Endodermal cell (in vitro differentiated cells): ENCODE results near the gene MYOF. TPM values are rescaled to one million over a fixed set of nuclear protein-coding genes. Genes with fewer than 3 reads are reported as not detected.

Source experiments
- DNase-seq: peaks from one replicate; pipeline ENCODE4 v3.0.0-alpha.2; 2017
- H3K27ac ChIP-seq: 2 replicates; pipeline ENCODE4 v1.5.1; 2013; ENCODE audit warnings: mild to moderate bottlenecking, low read depth, low read length, moderate library complexity
- H3K27me3 ChIP-seq: 2 replicates; pipeline ENCODE4 v1.6.1; 2013; ENCODE audit warnings: mild to moderate bottlenecking, low read length, moderate library complexity; ENCODE audit not compliant: insufficient read depth, control insufficient read depth, poor library complexity, severe bottlenecking
- H3K36me3 ChIP-seq: 2 replicates; pipeline ENCODE4 v1.7.0; 2013; ENCODE audit warnings: mild to moderate bottlenecking, low read length, moderate library complexity; ENCODE audit not compliant: control insufficient read depth, insufficient read depth
- H3K4me1 ChIP-seq: one replicate; pipeline ENCODE4 v1.7.0; 2013; ENCODE audit warnings: low read length; ENCODE audit not compliant: control insufficient read depth, insufficient read depth
- H3K4me3 ChIP-seq: 2 replicates; pipeline ENCODE4 v1.5.1; 2013; ENCODE audit warnings: mild to moderate bottlenecking, low read length, moderate library complexity
- H3K9ac ChIP-seq: 2 replicates; pipeline ENCODE4 v1.6.1; 2013; ENCODE audit warnings: mild to moderate bottlenecking, low read length, moderate library complexity; ENCODE audit not compliant: poor library complexity, severe bottlenecking; ENCODE audit errors: extremely low read depth
- H3K9me3 ChIP-seq: 2 replicates; pipeline ENCODE4 v1.6.1; 2013; ENCODE audit warnings: mild to moderate bottlenecking, low read length, moderate library complexity; ENCODE audit not compliant: control insufficient read depth
- H3K27ac Mint-ChIP-seq: 2 replicates; pipeline ENCODE4 v1.8.0; 2020; ENCODE audit warnings: mixed read lengths
- H3K27me3 Mint-ChIP-seq: 2 replicates; pipeline ENCODE4 v1.8.0; 2021; ENCODE audit warnings: mild to moderate bottlenecking, mixed read lengths; ENCODE audit not compliant: insufficient read depth
- H3K36me3 Mint-ChIP-seq: 2 replicates; pipeline ENCODE4 v1.8.0; 2020; ENCODE audit warnings: low read depth, mixed read lengths
- H3K4me1 Mint-ChIP-seq: 2 replicates; pipeline ENCODE4 v1.8.0; 2020; ENCODE audit warnings: mixed read lengths
- H3K4me3 Mint-ChIP-seq: 2 replicates; pipeline ENCODE4 v1.8.0; 2020; ENCODE audit warnings: mild to moderate bottlenecking, moderate library complexity, mixed read lengths
- H3K9me3 Mint-ChIP-seq: 2 replicates; pipeline ENCODE4 v1.8.0; 2020; ENCODE audit warnings: mild to moderate bottlenecking, mixed read lengths
- WGBS, 2 experiments: methylation state at CpG; one replicate each; pipeline versions ENCODE4 v1.1.5 to v1.1.7; 2013; ENCODE audit warnings: missing lambda C conversion rate in 2 of 2, mixed read lengths in 1 of 2; ENCODE audit not compliant: insufficient coverage in 1 of 2, insufficient read length in 1 of 2; 5-methylcytosine and 5-hydroxymethylcytosine counted together
- total RNA-seq, 2 donors: library from RNA; stranded (reverse); fragmentation: NEBNext Ultra II Directional in 1 of 2; extraction: Animal tissue kit (Norgen Biotek cat#: 25700) in 1 of 2; gene quantifications; 2 replicates in 1 of 2; 3 replicates in 1 of 2; pipeline ENCODE4 v1.2.1, GENCODE V29; 2021
- TF ChIP-seq, protein P1 (sequence below): fragments of 200-600 bp; sonication (generic); conservative IDR thresholded peaks from 2 replicates; pipeline ENCODE4 v1.5.0; 2021; ENCODE audit warnings: antibody characterized with exemption, mild to moderate bottlenecking

Gene MYOF
- total RNA-seq, 2 donors from 2014 or later = 37.4 to 93.8 TPM

DNA sequence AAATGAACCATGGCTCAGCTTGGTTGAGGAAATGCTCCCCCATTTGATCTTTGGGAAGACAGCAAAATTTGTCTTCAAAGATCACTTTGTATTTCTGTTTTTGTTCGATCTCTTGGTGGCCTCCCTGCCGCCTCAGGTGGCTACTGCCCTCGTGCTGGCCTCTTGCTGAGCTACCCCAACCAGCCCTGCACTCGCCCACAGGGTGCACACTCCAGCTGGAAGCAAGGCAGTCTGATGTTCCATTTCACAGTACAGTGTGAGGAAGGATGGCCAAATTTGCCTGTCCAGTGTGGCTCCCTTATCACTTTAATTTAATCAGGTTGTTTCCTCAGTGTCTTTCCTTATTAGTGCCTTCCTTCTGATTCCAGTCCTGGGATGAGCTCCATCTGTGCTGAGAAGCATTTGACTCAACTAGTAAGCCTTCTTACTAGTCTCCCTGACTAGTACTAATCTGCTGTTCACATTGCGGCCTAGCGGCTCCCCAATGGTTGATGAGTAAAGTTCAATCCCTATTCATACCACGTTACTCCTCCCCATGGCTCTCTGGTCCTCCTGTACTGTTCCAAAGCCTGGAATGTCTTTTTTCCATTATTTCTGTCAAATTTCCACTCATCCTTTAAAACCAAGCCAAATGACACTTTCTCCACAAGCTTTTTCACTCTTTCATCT is 8.2 kb downstream of the MYOF start:
- Histone ChIP-seq H3K4me1 (peaks cover 9% of the 10 kb centered on the region), H3K4me3 (no peak overlapping the region), H3K9ac (no peak overlapping the region), H3K9me3 (peaks cover 8% of the 10 kb centered on the region), H3K36me3 (peaks cover 27% of the 10 kb centered on the region), H3K27ac (no peak overlapping the region), H3K27me3 (no peaks in the 10 kb centered on the region)
- Mint-ChIP-seq H3K27me3 (no peaks in the 10 kb centered on the region), H3K36me3 (peaks cover 12% of the 10 kb centered on the region), H3K27ac (no peak overlapping the region), H3K4me1 (peaks cover 31% of the 10 kb centered on the region), H3K4me3 (no peak overlapping the region), H3K9me3 (no peaks in the 10 kb centered on the region)
- 73 to 75% methylated on average over 6 to 7 of the region's 7 CpGs for WGBS, 2 experiments
- peak; percentile 39 for DNase-seq
- TF ChIP-seq, protein P1, sequence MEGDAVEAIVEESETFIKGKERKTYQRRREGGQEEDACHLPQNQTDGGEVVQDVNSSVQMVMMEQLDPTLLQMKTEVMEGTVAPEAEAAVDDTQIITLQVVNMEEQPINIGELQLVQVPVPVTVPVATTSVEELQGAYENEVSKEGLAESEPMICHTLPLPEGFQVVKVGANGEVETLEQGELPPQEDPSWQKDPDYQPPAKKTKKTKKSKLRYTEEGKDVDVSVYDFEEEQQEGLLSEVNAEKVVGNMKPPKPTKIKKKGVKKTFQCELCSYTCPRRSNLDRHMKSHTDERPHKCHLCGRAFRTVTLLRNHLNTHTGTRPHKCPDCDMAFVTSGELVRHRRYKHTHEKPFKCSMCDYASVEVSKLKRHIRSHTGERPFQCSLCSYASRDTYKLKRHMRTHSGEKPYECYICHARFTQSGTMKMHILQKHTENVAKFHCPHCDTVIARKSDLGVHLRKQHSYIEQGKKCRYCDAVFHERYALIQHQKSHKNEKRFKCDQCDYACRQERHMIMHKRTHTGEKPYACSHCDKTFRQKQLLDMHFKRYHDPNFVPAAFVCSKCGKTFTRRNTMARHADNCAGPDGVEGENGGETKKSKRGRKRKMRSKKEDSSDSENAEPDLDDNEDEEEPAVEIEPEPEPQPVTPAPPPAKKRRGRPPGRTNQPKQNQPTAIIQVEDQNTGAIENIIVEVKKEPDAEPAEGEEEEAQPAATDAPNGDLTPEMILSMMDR = no peak

DNA sequence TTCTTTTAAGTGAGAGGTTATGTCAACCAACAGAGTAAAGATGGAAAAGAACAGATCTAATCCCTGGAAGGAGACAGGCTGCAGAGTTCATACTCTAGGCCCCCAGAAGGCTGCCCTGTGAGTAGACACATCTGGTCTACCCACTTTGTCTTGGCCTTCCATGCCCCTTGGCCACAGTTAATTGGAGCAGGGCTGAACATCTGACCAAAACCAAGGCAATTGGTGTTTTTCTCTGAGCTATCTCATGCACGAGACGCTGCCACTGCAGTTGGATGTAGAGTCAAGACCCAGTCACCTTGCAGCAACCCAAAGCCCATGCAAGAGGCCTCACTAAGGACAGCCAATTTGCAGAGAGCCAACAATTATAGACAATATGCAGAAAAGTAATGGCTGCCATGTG is 9.0 kb downstream of the MYOF start:
- H3K9ac ChIP-seq = no peak overlapping the region
- Mint-ChIP-seq H3K36me3 (peaks cover 17% of the 10 kb centered on the region), H3K4me1 (peaks cover 33% of the 10 kb centered on the region), H3K9me3 (no peaks in the 10 kb centered on the region), H3K27ac (no peak overlapping the region), H3K27me3 (no peaks in the 10 kb centered on the region), H3K4me3 (no peak overlapping the region)
- 90 to 95% methylated on average over 2 of the region's 2 CpGs for WGBS, 2 experiments
- H3K36me3 ChIP-seq = peaks cover 29% of the 10 kb centered on the region
- peaks cover 9% of the 10 kb centered on the region for H3K4me1 ChIP-seq
- peaks cover 8% of the 10 kb centered on the region for H3K9me3 ChIP-seq
- H3K27ac ChIP-seq = no peak overlapping the region
- no peak overlapping the region for H3K4me3 ChIP-seq
- H3K27me3 ChIP-seq = no peaks in the 10 kb centered on the region
- TF ChIP-seq, protein P1 = no peak
- DNase-seq = no peak

DNA sequence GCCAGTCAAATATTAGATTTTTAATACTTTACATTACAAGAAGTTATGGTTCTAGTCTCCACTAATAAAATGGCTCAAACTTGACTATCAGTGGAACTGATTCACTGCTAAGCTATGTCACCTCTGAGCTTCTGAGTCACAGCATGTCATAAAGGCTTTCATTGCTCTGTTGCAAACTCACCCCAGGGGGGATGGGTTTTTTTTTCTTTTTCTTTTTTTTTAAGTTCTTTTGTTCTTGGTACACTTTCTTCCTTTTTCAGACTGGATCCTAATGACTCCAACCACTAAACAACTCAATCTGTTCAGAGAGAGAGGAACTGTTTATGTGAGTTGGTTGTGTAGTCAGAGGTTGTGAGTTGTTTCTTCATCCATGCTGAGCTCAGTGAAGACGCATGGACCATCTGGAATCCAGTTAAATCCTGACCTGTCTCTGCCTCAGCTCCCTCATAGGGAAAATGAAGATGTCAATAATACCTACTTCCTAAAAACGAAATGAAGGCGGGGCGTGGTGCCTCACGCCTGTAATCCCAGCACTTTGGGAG is 11.0 kb downstream of the MYOF start:
- Mint-ChIP-seq H3K4me1 (peaks cover 34% of the 10 kb centered on the region), H3K36me3 (peaks cover 17% of the 10 kb centered on the region), H3K9me3 (no peaks in the 10 kb centered on the region), H3K27me3 (no peaks in the 10 kb centered on the region), H3K27ac (peak overlapping the region; percentile 44), H3K4me3 (no peak overlapping the region)
- peaks cover 9% of the 10 kb centered on the region for H3K4me1 ChIP-seq
- no peak overlapping the region for H3K4me3 ChIP-seq
- DNase-seq = no peak
- H3K27ac ChIP-seq = peak overlapping the region; percentile 57
- TF ChIP-seq, protein P1 = no peak
- peaks cover 8% of the 10 kb centered on the region for H3K9me3 ChIP-seq
- peaks cover 31% of the 10 kb centered on the region for H3K36me3 ChIP-seq
- H3K27me3 ChIP-seq = no peaks in the 10 kb centered on the region
- 73 to 84% methylated on average over 4 to 5 of the region's 5 CpGs for WGBS, 2 experiments
- no peak overlapping the region for H3K9ac ChIP-seq
